Measurements from ENCODE around the gene CDT1.
"Not testable (repeated sequence)": the region's sequence is repeated elsewhere in the genome, so short reads cannot be mapped to it uniquely, and the experiment has no call there.

DNA sequence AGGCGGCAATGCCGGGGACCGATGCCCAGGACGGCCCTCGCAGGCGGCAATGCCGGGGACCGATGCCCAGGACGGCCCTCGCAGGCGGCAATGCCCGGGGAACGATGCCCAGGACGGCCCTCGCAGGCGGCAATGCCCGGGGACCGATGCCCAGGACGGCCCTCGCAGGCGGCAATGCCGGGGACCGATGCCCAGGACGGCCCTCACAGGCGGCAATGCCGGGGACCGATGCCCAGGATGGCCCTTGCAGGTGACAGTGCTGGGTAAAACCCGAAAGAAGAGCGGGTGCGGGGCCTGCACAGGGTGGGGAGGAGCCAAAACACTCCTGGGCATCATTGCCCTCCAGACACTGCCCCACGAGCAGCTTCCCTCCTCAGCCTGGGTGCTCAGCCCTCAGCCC is 20.1 kb downstream of the CDT1 start:
- TF ChIP-seq, protein P1, sequence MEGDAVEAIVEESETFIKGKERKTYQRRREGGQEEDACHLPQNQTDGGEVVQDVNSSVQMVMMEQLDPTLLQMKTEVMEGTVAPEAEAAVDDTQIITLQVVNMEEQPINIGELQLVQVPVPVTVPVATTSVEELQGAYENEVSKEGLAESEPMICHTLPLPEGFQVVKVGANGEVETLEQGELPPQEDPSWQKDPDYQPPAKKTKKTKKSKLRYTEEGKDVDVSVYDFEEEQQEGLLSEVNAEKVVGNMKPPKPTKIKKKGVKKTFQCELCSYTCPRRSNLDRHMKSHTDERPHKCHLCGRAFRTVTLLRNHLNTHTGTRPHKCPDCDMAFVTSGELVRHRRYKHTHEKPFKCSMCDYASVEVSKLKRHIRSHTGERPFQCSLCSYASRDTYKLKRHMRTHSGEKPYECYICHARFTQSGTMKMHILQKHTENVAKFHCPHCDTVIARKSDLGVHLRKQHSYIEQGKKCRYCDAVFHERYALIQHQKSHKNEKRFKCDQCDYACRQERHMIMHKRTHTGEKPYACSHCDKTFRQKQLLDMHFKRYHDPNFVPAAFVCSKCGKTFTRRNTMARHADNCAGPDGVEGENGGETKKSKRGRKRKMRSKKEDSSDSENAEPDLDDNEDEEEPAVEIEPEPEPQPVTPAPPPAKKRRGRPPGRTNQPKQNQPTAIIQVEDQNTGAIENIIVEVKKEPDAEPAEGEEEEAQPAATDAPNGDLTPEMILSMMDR (IDR thresholded peaks at IDR 0.05), result not testable (repeated sequence)
- TF ChIP-seq POLR2A (IDR thresholded peaks at IDR 0.05), result not testable (repeated sequence)

Data from thyroid gland (tissue), 4 donors.